Left cardiac atrium (tissue), 4 donors: ENCODE data around the gene CLRN2. TPM values are rescaled to one million over a fixed set of nuclear protein-coding genes. Genes with fewer than 3 reads are reported as not detected.

ENCODE experiments used
- ATAC-seq, 2 donors: fragments of 200-7000 bp; cut with Tn5 transposase; one replicate each; pipeline ENCODE4 v1.9.1; 2020; ENCODE audit warnings: mild to moderate bottlenecking in 2 of 2, moderate library complexity in 2 of 2
- DNase-seq: peaks from one replicate; pipeline ENCODE4 v3.0.0-alpha.2; 2020
- intact Hi-C, 2 donors: fragments of 100-400 bp; cut with DNase I; formaldehyde crosslinking; loops; one replicate each; pipeline versions ENCODE4 v1.14.1 to v1.15.1; 2022 to 2023
- total RNA-seq, 2 donors: library from RNA; stranded (reverse); fragmentation: NEBNext Ultra II Directional; extraction: Animal tissue kit (Norgen Biotek cat#: 25700); gene quantifications; one replicate each; pipeline ENCODE4 v1.2.1, GENCODE V29; 2021
- donor health status: DM: no; HTN: yes; CAD: no.
- donor health status: DM: no; HTN: yes; CAD: no; lungs with severe emphysema.
- donor health status: DM: yes; HTN: yes; CAD: no.
- donor health status: Dilated cardiomyopathy.

The CLRN2 gene
- total RNA-seq, 2 donors from 2014 or later, result not detected

GRCh38 chr4:17497890-17498523 lies 17.0 kb upstream of the CLRN2 start:
- ATAC-seq (peak in 1 of 2 donors; percentile 61), DNase-seq (no peak)
- intact Hi-C loops, result no loop called here

GRCh38 chr4:17500574-17500973 lies 14.4 kb upstream of the CLRN2 start:
- ATAC-seq (no peak), DNase-seq (no peak)
- intact Hi-C loops, result no loop called here

GRCh38 chr4:17502756-17503155 lies 12.2 kb upstream of the CLRN2 start:
- ATAC-seq (no peak), DNase-seq (no peak)
- intact Hi-C loops, result no loop called here

GRCh38 chr4:17504081-17504480 lies 10.9 kb upstream of the CLRN2 start:
- intact Hi-C loops, result no loop called here
- ATAC-seq, result no peak
- no peak for DNase-seq

DNA sequence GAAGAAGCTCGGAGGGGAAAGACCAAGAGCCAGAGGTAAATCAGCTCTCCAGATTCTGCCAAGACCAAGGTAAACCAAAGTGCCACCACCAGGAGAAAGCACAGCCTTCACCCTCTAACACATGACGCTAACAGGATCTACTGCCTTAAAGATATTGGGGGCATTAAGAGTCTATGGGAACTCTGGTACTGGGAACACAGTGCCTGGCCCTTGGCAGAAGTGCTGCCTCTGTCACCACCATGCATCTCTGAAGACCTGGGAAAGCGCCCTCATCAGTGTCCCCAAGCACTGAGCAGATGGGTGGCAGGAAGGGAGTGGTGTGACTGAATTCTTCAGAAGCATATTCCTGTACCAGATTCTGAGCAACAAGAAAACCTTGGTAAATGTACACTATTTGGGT lies 4.4 kb upstream of the CLRN2 start:
- DNase-seq, result no peak
- intact Hi-C loops, result no loop called here
- ATAC-seq, result no peak

- DNase-seq, result peak; percentile 28
Observed at GRCh38 chr4:17511051-17511450, 3.9 kb upstream of the CLRN2 start.

DNA sequence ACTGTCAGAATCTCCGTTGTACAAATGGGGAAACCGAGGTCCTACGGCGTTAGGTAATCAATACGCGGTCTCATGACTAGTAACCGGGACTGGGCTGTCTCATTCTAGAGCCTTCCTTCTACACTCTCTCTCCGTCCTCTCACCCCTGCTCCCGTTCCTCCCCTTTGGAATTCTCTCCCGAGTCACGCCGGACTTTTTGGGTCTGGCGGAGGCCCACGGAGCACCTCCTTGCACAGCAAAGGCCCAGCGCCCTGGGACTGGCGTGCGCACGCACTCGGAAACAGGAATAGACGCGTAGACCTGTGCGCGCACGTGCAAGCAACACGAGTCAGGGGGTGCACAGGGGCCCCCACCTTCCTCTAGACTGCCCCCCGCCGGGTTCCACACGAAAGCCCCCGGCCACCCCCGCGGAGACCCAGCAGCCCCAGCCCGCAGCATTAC lies 3.4 kb upstream of the CLRN2 start:
- intact Hi-C loops, result no loop called here
- peak; percentile 68 for DNase-seq
- peak; percentile 64 to 81 for ATAC-seq

More at GRCh38 chr4:17511051-17511450, 3.9 kb upstream of the CLRN2 start:
- intact Hi-C loops, result no loop called here
- ATAC-seq, result peak; percentile 39 to 46

GRCh38 chr4:17511950-17512795 lies 2.8 kb upstream of the CLRN2 start, which contains the start of gene QDPR:
Gene QDPR, minus strand, starts transcription at chr4:17512090. Its CDS starts 36 bp downstream, at chr4:17512054.
- ATAC-seq (peak; percentile 95 to 96), DNase-seq (peak; percentile 90)
- intact Hi-C loops, result no loop called here

DNA sequence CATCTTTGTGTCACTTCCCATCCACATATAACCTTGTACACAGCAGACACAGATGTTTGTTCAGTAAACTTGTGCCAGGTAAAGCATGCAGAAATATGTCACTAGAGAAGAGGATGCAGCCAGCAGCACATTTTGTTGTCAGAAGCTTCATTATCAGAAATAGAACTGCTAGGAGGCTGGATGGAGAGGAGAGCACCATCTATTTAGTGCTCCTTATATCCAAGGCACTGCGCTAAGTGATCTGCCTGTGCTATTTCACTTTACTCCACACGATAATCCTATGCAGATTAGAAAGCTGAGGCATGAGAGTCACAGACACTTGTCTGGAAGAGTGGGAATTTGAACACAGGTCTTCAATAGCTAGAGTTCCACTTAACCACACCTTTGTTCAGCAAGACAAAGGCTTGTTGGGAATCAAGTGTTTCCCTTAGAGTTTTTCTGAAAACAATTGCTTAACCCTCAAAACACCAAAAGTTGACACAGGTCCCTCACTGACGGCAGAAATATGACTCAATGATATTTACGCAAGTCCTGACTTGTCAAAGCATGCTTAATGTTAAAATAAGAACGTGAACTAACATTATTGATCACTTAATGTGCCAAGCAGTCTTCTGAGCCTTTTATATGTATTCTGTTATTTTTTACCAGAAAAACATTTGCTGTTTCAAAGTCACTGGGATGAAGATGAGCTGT lies 1.8 kb upstream of the CLRN2 start:
- ATAC-seq, result no peak
- intact Hi-C loops, result no loop called here
- no peak for DNase-seq

- DNase-seq (no peak), ATAC-seq (no peak)
- intact Hi-C loops, result no loop called here
Observed at GRCh38 chr4:17515445-17516407, 761 bp downstream of the CLRN2 start.

- intact Hi-C loops, result no loop called here
- ATAC-seq (no peak), DNase-seq (no peak)
Observed at GRCh38 chr4:17516980-17517379, 2.0 kb downstream of the CLRN2 start.

- DNase-seq (no peak), ATAC-seq (no peak)
- intact Hi-C loops, result no loop called here
Observed at GRCh38 chr4:17517664-17518063, 2.7 kb downstream of the CLRN2 start.

DNA sequence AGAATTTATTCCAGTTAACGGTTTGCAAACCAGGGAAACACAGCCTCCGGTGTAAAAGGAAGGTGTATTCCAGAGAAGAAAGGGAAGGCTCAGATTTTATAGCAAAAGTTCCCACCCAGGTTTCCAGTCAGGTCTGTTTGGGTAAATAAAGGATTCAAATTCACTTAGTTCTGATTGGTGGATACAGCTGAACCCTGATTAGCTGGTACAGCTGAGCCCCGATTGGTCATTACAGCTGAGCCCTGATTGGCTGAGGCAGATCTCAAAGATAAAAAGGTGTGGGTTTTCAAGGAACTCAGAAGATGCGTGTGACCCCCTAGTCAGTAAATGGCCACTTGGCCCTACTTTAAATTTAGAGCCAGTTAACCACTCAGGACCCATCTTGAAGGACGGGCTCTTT lies 6.6 kb downstream of the CLRN2 start:
- intact Hi-C loops, result no loop called here
- no peak for ATAC-seq

DNA sequence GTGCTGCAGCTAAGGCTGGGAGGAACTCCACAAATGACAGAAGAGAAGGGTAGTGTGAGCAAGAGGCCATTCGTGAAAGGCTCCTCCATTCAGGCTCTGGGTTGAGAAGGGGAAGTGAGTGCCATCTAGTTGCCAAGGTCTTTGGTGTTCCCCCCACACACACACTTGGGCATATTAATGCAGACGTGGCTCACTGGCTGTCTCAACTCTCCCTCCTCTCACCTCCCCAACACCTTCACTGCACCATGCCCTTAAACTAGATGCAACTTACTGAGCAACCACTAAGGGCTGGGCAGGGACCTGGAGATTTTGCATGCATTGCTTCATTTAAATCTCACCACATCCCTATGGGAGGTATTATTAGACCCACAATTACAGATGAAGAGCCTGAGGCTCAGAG lies 8.7 kb downstream of the CLRN2 start:
- intact Hi-C loops, result no loop called here
- DNase-seq (no peak), ATAC-seq (no peak)

More for the DNA sequence above, 6.6 kb downstream of the CLRN2 start:
- no peak for DNase-seq

- intact Hi-C loops, result no loop called here
- DNase-seq, result no peak
- no peak for ATAC-seq
Observed at GRCh38 chr4:17526695-17527477, 11.9 kb downstream of the CLRN2 start.

DNA sequence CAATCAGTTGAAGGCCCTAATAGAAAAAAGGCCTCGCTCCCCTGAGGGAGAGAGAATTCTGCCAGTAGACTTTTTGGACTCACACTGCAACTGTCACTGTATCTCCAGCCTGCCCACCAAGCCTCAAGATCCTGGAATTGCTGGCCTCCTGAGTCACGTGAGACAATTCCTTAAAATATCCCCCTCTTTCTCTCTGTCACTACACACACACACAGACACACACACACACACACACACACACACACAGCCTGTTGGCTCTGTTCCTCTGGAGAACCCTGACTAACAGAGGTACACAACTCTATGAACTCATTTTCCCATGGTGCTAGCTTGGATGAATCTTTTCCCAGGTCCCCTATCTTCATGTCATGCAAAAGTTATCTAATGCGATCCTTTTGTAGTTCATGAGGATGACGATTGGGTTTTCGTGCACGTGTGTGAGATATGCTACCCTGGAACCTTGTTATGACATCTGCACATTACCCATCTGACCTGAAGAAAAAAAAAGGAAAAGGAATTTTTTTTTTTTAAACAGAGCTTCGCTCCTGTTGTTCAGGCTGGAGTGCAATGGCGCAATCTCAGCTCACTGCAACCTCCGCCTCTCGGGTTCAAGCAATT lies 13.7 kb downstream of the CLRN2 start:
- no peak for DNase-seq
- no peak for ATAC-seq
- intact Hi-C loops, result no loop called here

DNA sequence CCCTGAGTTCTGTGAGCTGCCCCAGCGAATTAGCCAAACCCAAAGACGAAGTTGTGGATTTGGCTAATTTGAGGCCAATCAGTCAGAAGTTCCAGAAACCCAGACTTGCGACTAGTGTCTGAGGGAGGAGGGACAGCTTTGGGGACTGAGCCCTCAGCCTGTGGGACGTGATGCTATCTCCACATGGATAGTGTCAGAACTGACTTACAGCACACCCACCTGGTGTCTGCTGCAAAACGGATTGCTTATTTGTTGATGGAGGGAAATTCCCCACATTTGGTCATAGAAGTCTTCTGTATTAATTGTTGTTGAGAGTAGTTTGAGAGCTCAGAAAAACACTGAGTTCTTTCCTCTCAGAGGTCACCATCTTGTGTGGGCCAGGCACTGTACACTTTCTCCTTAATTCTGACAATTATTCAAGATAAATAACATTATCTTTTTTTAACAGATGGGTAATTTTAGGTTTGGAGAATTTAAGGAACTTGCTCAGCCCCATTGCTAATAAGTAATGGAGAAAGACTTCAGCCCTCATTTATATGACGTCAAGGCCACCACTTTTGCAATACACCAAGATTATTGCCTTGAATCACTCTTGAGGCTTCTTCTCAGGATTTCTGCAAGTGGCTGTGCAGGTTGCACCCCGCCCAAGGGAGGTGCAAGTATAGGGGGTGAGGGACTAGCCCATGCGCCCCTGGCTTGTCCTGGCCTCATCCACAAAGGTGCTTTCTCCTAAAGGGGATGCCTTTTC lies 16.7 kb downstream of the CLRN2 start:
- ATAC-seq (no peak), DNase-seq (no peak)
- intact Hi-C loops, result no loop called here
